GM20431 (cell line): ENCODE measurements around the gene STARD3NL.
"Not testable (repeated sequence)": the region's sequence is repeated elsewhere in the genome, so short reads cannot be mapped to it uniquely, and the experiment has no call there.

ENCODE experiments used
- in situ Hi-C: fragments of 300-500 bp; cut with MseI, MboI; formaldehyde crosslinking; loops from one replicate; pipeline ENCODE4 v1.15.0; 2020; ENCODE audit warnings: low sequenced_read_pairs; ENCODE audit not compliant: unreplicated experiment

Gene STARD3NL

DNA sequence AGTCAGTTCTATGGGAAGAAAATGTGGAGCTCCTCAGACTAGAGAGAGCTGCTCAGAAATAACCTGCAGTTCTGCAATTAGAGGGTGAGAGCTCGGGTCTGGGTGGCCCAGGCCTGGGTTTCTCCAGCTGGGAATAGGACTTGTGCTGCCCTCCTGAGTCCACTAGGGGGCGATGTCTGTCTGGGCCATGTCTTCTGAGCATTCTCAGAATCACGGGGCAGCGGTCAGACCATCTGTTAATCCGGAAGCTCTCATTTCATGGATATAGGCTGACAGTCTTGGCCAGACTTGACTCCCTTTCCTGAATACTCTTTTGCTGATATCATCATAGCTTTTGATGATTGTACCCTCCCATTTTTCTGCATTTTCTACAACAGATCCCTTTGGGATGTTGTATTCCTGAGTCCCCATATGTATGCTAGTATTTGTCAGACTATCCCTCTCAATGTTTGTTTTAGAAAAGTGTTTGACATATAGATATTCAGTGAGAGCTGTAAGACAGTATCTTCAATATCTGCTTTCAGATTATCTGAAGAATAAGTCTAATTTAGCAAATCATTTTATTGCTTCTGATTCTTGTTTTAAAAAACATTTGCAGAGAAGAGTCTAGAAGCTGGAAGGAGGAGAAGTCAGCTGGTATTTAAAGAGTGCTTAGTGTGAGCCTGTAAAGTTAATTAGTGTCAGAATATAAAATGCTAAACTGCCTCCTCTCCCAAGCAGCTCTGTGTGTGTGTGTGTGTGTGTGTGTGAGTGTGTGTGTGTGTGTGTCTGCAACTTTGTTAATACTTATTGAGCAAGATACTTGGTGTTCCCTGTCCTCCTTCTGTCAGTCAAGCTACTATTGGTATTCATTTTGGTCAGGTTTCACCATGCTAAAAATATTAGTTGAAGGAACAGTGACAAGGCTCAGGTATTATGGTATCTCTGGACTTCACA lies 38.0 kb downstream of the STARD3NL start:
- in situ Hi-C loops: no loop called here

DNA sequence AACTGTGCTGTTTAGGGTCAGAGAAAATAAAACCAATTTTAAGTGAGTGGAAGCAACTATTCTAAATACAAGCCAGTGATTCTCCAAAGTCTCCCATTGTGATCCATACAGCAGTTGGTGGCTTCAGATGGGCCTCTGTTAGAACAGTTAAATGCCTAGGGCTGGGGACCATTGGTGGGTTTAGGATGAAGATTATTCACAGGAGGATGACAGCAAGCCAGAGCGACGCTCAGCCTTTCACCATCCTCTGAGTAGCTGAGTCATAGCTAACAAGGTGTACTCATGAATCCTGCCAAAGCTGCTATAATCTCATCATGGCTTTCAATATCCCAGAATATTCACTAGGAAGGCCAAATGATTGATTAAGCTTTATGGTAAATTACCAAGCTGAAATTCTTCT lies 39.6 kb downstream of the STARD3NL start:
- in situ Hi-C loops: no loop called here

GRCh38 chr7:38220452-38220851 lies 42.4 kb downstream of the STARD3NL start:
- in situ Hi-C loops: loop anchor here (5.0 kb wide), 1 partner anchor 113 kb away; no protein-coding TSS in a partner anchor

DNA sequence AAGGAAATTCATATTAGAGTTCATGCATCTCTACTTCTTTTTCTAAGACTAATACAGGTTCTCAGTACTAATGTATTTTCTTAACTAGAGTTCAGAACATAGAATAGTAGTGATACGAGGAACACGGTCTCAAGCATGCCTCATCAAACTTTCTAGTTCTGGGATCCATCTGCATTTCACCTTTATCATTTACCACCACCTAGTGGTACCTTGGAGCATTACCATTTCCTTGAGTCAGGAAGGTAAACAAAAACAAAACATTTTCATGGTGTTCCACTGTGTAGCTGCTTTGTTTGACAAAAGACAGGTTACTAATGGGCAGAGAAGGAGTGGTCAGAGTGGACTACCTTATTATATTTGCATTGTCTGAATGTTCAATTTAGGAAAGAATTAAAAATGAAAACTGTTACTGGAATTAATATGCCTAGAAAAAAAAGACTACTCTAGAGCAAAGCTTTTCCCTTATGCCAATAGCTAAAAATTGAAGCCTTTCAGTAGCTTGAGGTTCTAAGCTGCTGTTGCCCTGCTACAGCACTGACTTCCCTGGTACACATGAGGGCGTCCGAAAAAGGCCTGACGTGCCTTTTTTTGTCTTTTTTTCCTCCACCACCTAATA lies 44.5 kb downstream of the STARD3NL start:
- in situ Hi-C loops: loop anchor here (5.0 kb wide), 1 partner anchor 115 kb away; no protein-coding TSS in a partner anchor

DNA sequence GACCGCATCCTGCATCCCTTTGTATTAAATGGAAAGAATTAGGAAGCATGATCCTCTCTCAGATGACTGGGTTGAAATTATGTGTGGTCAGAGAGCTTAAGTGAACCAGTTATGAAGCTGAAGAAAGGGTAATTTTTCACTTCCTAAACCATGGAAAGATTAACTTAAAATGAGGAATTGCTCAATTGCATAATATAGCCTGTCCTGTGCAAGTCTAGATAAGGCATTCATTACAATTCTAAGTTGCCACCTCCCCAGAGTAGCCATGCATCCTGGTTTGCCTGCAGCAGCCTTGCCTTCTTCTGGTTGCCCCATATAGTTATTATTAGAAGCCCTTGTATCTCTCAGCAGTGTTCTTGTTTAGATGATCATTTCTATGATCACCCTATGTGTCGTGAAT lies 45.3 kb downstream of the STARD3NL start:
- in situ Hi-C loops: loop anchor here (5.0 kb wide), 1 partner anchor 116 kb away; no protein-coding TSS in a partner anchor

DNA sequence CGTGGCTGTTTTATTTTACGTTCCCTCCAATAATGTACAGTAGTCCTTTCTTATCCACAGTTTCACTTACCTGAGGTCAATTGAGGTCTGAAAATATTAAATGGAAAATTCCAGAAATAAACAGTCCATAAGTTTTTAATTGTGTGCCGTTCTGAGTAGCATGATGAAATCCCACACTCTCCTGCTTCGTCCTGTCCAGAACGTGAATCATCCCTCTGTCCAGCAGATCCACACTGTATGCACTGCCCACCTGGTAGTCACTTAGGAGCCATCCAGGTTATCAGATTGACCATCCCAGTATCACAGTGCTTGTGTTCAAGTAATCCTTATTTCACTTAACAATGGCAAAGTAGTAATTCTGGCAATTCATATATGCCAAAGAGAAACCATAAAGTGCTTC lies 46.3 kb downstream of the STARD3NL start:
- in situ Hi-C loops: loop anchor here (5.0 kb wide), 1 partner anchor 117 kb away; no protein-coding TSS in a partner anchor

DNA sequence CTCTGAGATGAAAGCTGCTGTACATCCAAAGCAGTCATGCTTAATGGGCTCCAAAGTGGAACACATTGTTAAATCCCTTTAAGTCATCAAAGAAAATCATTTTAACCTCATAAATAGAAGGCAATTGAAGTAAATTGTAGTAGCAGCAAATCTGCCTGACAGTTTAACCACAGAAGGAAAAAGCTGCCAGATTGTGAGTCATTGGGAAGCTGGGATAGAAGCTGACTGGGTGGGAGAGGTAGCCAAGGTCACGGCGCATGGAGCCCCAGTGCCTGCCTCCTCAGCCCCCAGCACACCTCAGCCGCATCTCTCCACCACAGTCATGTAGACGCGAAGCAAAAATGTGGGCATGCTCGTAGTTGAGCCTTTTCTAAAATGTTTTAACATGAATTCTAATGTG lies 51.3 kb downstream of the STARD3NL start:
- in situ Hi-C loops: no loop called here

DNA sequence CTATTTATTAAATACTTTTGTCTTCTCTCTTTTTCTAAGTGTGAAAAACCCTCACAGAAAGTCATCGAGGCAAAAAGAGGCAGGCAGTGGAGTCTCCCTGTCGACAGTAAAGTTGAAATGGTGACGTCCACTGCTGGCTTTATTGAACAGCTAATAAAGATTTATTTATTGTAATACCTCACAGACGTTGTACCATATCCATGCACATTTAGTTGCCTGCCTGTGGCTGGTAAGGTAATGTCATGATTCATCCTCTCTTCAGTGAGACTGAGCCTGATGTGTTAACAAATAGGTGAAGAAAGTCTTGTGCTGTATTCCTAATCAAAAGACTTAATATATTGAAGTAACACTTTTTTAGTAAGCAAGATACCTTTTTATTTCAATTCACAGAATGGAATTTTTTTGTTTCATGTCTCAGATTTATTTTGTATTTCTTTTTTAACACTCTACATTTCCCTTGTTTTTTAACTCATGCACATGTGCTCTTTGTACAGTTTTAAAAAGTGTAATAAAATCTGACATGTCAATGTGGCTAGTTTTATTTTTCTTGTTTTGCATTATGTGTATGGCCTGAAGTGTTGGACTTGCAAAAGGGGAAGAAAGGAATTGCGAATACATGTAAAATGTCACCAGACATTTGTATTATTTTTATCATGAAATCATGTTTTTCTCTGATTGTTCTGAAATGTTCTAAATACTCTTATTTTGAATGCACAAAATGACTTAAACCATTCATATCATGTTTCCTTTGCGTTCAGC lies 52.0 kb downstream of the STARD3NL start:
- in situ Hi-C loops: no loop called here

- in situ Hi-C loops: no loop called here
These were observed 54.7 kb downstream of the STARD3NL start for GRCh38 chr7:38232502-38233366.

DNA sequence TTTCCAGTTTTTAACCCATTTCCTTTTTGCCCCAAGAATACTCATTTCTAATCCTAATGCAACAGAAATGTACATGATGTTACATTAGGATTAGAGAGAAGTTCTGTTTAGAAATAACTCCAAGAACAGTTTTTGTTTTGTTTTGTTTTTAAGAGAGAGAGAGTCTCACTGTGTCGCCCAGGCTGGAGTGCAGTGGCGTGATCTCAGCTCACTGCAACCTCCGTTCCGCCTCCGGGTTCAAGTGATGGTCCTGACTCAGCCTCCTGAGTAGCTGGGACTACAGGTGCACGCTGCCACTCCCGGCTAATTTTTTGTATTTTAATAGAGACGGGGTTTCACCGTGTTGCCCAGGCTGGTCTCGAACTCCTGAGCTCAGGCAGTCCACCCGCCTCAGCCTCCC lies 56.7 kb downstream of the STARD3NL start:
- in situ Hi-C loops: not testable (repeated sequence)

- in situ Hi-C loops: no loop called here
These were observed 57.6 kb downstream of the STARD3NL start for GRCh38 chr7:38235606-38236005.

GRCh38 chr7:38239129-38239528 lies 61.1 kb downstream of the STARD3NL start:
- in situ Hi-C loops: not testable (repeated sequence)

DNA sequence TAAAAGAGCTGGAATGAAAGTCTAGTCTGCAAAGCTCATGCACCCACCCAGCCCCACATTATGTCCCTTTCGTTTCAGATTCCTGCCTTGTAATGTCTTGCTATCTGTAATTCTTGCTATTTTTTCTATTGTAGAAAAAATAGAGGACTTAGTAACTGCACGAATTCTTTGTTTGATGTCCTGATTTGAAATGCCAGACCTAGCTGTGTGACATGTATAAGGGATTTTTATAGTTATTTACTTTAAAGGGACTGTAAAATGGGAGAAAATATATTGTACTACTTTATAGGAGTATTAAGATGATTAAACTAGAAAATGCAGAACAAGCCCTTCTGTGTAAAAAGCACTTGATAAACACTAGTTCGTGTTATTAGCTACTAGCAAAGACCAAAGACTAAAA lies 63.0 kb downstream of the STARD3NL start:
- in situ Hi-C loops: no loop called here

DNA sequence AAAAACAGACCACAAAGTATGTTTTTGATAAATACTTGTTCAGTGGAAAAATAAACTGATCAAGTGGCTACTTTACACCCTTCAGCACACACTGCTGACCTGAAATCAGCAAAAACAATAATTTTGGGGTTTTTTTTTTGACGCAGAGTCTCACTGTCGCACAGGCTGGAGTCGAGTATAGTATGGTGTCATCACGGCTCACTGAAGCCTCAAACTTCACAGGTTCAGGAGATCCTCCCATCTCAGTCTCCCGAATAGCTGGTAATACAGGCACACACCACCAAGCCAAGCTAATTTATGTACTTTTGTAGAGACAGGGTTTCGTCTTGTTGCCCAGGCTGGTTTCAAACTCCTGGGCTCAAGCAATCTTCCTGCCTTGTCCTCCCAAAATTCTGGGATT lies 64.8 kb downstream of the STARD3NL start:
- in situ Hi-C loops: no loop called here

- in situ Hi-C loops: not testable (repeated sequence)
These were observed 65.3 kb downstream of the STARD3NL start for GRCh38 chr7:38243345-38243744.

DNA sequence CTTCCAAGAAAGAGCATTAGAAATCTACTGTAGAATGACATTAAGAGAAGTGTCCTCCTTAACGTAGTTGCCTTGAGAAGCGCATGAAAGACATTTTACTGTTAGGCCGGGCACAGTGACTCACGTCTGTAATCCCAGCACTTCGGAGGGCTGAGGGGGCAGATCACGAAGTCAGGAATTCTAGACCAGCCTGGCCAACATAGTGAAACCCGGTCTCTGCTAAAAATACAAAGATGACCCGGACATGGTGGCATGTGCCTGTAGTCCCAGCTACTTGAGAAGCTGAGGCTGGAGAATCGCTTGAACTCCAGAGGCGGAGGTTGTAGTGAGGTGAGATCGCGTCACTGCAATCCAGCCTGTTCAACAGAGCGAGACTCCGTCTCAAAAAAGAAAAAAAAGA lies 66.5 kb downstream of the STARD3NL start:
- in situ Hi-C loops: no loop called here

GRCh38 chr7:38245409-38245977 lies 67.4 kb downstream of the STARD3NL start:
- in situ Hi-C loops: no loop called here

DNA sequence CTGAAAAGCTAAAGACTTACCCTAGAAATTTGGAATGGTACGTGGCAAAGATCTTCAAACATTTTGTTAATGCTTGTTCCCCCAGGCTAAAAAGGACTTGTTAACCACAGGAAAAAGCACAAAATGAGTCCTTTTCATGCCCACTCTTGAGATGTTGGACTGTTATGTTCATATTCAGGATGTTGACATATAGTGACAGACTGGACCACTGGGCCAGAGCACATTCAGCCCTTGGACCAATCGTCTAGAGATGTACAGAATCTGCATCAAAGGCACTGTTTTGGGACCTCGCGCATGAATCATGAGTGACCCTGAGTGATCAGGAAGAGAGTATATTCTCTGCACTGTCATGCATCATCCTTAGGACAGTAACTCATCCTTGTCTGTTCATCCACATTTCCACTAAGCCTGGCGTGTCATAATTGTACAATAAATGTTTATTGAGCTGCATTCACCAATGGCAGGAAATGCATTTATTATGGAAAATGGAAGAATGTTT lies 70.1 kb downstream of the STARD3NL start:
- in situ Hi-C loops: no loop called here

GRCh38 chr7:38249849-38250248 lies 71.8 kb downstream of the STARD3NL start:
- in situ Hi-C loops: not testable (repeated sequence)
